HCT116 (cell line): ENCODE measurements around the gene DOK5. TPM values are rescaled to one million over a fixed set of nuclear protein-coding genes. Genes with fewer than 3 reads are reported as not detected.

Source experiments
- ATAC-seq: fragments of 200-7000 bp; cut with Tn5 transposase; 2 replicates; pipeline ENCODE4 v1.9.1; 2020; ENCODE audit warnings: mild to moderate bottlenecking, moderate library complexity
- BruUV-seq: library from RNA; stranded (reverse); fragments of 400-500 nt; replicated peaks from 2 replicates; lab custom pipeline; 2021; lab: Mats Ljungman, UMichigan
- CTCF ChIA-PET: fragments of 300-600 bp; sonication (Branson Sonifier 250); formaldehyde crosslinking; loops from one replicate; lab custom pipeline; 2021; ENCODE audit warnings: antibody characterized with exemption; lab: Charles Lee
- POLR2A ChIA-PET: fragments of 300-600, 350-600 bp; sonication (Branson Sonifier 250); formaldehyde crosslinking; loops from one replicate; lab custom pipeline; 2021; ENCODE audit warnings: antibody characterized with exemption; lab: Charles Lee
- RAD21 ChIA-PET, 2 experiments: fragments of 300-600 bp; sonication (Branson Sonifier 250); formaldehyde crosslinking; loops; one replicate each; lab custom pipeline; 2023; ENCODE audit warnings: low total read pairs in 2 of 2; ENCODE audit not compliant: uncharacterized antibody in 2 of 2, unreplicated experiment in 2 of 2, low non-redundant PET in 1 of 2; lab: Charles Lee
- DNase-seq: peaks from one replicate; pipeline ENCODE4 v3.0.0-alpha.2; 2010; ENCODE audit warnings: low read depth, low spot score
- H2AFZ ChIP-seq: fragments of 200-600 bp; shearing (Covaris generic), sonication (generic); 2 replicates; pipeline ENCODE4 v1.6.1; 2017; ENCODE audit warnings: low read depth, mixed run types, mixed read lengths, antibody characterized with exemption, low read length; ENCODE audit not compliant: poor library complexity, severe bottlenecking
- H3K27ac ChIP-seq: 2 replicates; pipeline ENCODE4 v1.5.1; 2012; ENCODE audit warnings: low read depth, low read length
- H3K27me3 ChIP-seq: fragments of 200-600 bp; sonication (generic); 2 replicates; pipeline ENCODE4 v1.6.1; 2016; ENCODE audit warnings: mixed run types, low read length, mixed read lengths; ENCODE audit not compliant: insufficient read depth
- H3K36me3 ChIP-seq, 2 experiments: fragments of 200-500 bp in 1 of 2; fragments of 200-600 bp in 1 of 2; sonication (Bioruptor generic) in 1 of 2; sonication (generic) in 1 of 2; 2 replicates each; pipeline versions ENCODE4 v1.5.1 to v1.6.1; 2014 to 2016; ENCODE audit warnings: low read length in 2 of 2, inconsistent platforms in 1 of 2, mixed read lengths in 1 of 2, mixed run types in 1 of 2; ENCODE audit not compliant: insufficient read depth in 2 of 2, control insufficient read depth in 1 of 2
- H3K4me1 ChIP-seq, 2 experiments: fragments of 200-600 bp in 1 of 2; sonication (generic) in 1 of 2; 2 replicates each; pipeline versions ENCODE4 v1.5.1 to v1.6.1; 2012 to 2017; ENCODE audit warnings: low read length in 2 of 2, inconsistent platforms in 1 of 2, mild to moderate bottlenecking in 1 of 2, mixed read lengths in 1 of 2, mixed run types in 1 of 2, moderate library complexity in 1 of 2; ENCODE audit not compliant: insufficient read depth in 2 of 2, control insufficient read depth in 1 of 2
- H3K4me2 ChIP-seq: fragments of 200-600 bp; sonication (generic); 2 replicates; pipeline ENCODE4 v1.6.1; 2017; ENCODE audit warnings: mixed run types, low read length, mixed read lengths
- H3K4me3 ChIP-seq, 2 experiments: fragments of 200-600 bp in 1 of 2; sonication (generic) in 1 of 2; replicated peaks in 1 of 2; 2 replicates each; pipeline ENCODE4 v1.5.1; 2011 to 2016; ENCODE audit warnings: low read length in 2 of 2, control low read depth in 1 of 2, low read depth in 1 of 2, mild to moderate bottlenecking in 1 of 2, mixed read lengths in 1 of 2, mixed run types in 1 of 2
- H3K79me2 ChIP-seq: fragments of 200-600 bp; sonication (generic); 2 replicates; pipeline ENCODE4 v1.6.1; 2017; ENCODE audit warnings: mild to moderate bottlenecking, mixed run types, low read length, moderate library complexity, mixed read lengths; ENCODE audit not compliant: insufficient read depth
- H3K9ac ChIP-seq: fragments of 200-600 bp; sonication (generic); 2 replicates; pipeline ENCODE4 v1.6.1; 2016; ENCODE audit warnings: low read length, mixed read lengths
- H3K9me2 ChIP-seq: fragments of 200-600 bp; sonication (generic), shearing (Covaris generic); 2 replicates; pipeline ENCODE4 v1.6.1; 2017; ENCODE audit warnings: mixed run types, mild to moderate bottlenecking, moderate library complexity; ENCODE audit not compliant: insufficient read depth
- H3K9me3 ChIP-seq, 2 experiments: fragments of 200-500 bp in 1 of 2; fragments of 200-600 bp in 1 of 2; sonication (Bioruptor generic) in 1 of 2; sonication (generic) in 1 of 2; 2 replicates each; pipeline ENCODE4 v1.6.1; 2014 to 2017; ENCODE audit warnings: low read length in 2 of 2, mixed read lengths in 2 of 2, inconsistent platforms in 1 of 2, low read depth in 1 of 2, mild to moderate bottlenecking in 1 of 2, mixed run types in 1 of 2, moderate library complexity in 1 of 2; ENCODE audit not compliant: control insufficient read depth in 1 of 2, insufficient read depth in 1 of 2
- H4K20me1 ChIP-seq: fragments of 200-600 bp; sonication (generic), shearing (Covaris generic); 2 replicates; pipeline ENCODE4 v1.6.1; 2017; ENCODE audit warnings: mixed run types, mild to moderate bottlenecking, moderate library complexity; ENCODE audit not compliant: insufficient read depth
- ELF1 ChIP-seq: IDR thresholded peaks from 2 replicates; pipeline ENCODE4 v1.6.1; 2012; ENCODE audit warnings: low read depth, borderline replicate concordance
- EZH2 ChIP-seq: fragments of 200-600 bp; sonication (generic); IDR thresholded peaks from 2 replicates; pipeline ENCODE4 v1.6.1; 2017; ENCODE audit warnings: antibody characterized with exemption, mixed run types
- EZH2phosphoT487 ChIP-seq: fragments of 200-600 bp; IDR thresholded peaks from 2 replicates; pipeline ENCODE4 v1.6.1; 2018; ENCODE audit warnings: antibody characterized with exemption, borderline replicate concordance
- JUND ChIP-seq: IDR thresholded peaks from 2 replicates; pipeline ENCODE4 v1.6.1; 2012
- RAD21 ChIP-seq: IDR thresholded peaks from 2 replicates; pipeline ENCODE4 v1.6.1; 2012; ENCODE audit warnings: low read depth, mild to moderate bottlenecking
- SIN3A ChIP-seq: IDR thresholded peaks from 2 replicates; pipeline ENCODE4 v1.6.1; 2012; ENCODE audit warnings: low read depth
- SP1 ChIP-seq: IDR thresholded peaks from 2 replicates; pipeline ENCODE4 v1.6.1; 2012; ENCODE audit warnings: low read depth
- SRF ChIP-seq: IDR thresholded peaks from 2 replicates; pipeline ENCODE4 v1.6.1; 2012; ENCODE audit warnings: low read depth
- TCF7L2 ChIP-seq: IDR thresholded peaks from 2 replicates; pipeline ENCODE4 v1.7.0; 2011; ENCODE audit warnings: borderline replicate concordance, inconsistent platforms; ENCODE audit not compliant: insufficient read depth, insufficient read length; ENCODE audit errors: extremely low read depth
- ZFX ChIP-seq: fragments of 450-650 bp; IDR thresholded peaks from 2 replicates; pipeline ENCODE4 v1.6.1; 2017
- ZNF274 ChIP-seq: fragments of 200-500 bp; sonication (Bioruptor generic); IDR thresholded peaks from 2 replicates; pipeline ENCODE4 v1.6.1; 2014; ENCODE audit warnings: mild to moderate bottlenecking, low read depth, low read length, inconsistent platforms
- intact Hi-C: fragments of 100-400 bp; cut with micrococcal nuclease; formaldehyde crosslinking; loops from 2 replicates; pipeline ENCODE4 v1.10.0; 2022
- total RNA-seq: library from RNA; stranded (reverse); gene quantifications from one replicate; pipeline ENCODE4 v1.2.1, GENCODE V29; 2021; ENCODE audit not compliant: unreplicated experiment
- TF ChIP-seq, protein P1 (sequence below), 3 experiments: fragments of 200-600 bp in 1 of 3; sonication (generic) in 1 of 3; IDR thresholded peaks in 2 of 3; conservative IDR thresholded peaks in 1 of 3; 2 replicates each; pipeline ENCODE4 v1.5.1; 2012 to 2017; ENCODE audit warnings: low read depth in 2 of 3, low read length in 2 of 3, antibody characterized with exemption in 1 of 3, borderline replicate concordance in 1 of 3, control low read depth in 1 of 3, mild to moderate bottlenecking in 1 of 3, mixed read lengths in 1 of 3, mixed run types in 1 of 3, moderate library complexity in 1 of 3; ENCODE audit not compliant: insufficient read depth in 1 of 3
- TF ChIP-seq, protein P2 (sequence below): IDR thresholded peaks from 2 replicates; pipeline ENCODE4 v1.6.1; 2012
- TF ChIP-seq, protein P3 (sequence below): IDR thresholded peaks from 2 replicates; pipeline ENCODE4 v1.6.1; 2011; ENCODE audit warnings: mild to moderate bottlenecking, low read length, moderate library complexity; ENCODE audit not compliant: insufficient replicate concordance; ENCODE audit errors: extremely low read depth

Gene DOK5
- total RNA-seq, 1 experiment from 2014 or later: not detected

DNA sequence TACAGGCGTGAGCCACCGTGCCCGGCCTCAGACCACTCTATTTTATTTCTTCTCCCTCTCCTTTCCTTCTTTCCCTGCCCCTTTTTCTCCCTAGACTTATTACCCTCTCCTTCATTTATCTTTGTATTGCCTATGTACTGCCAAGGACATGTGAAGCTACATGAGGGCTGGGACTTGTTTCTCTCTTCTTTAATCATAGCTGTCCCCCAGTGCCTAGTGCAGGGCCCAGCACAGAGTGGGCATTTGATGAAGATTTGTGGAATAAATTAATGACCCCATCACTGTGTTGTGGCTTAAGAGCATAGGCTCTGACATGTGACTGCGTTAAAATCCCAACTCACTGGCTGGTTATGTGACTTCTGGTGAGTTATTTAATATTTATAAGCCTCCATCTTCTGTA is 6.0 kb downstream of the DOK5 start:
- peaks cover 0 to under 1% of the 10 kb centered on the region in 2 experiments; a peak in 2 of 4 replicates for H3K4me1 ChIP-seq
- H3K9me3 ChIP-seq: no peaks in the 10 kb centered on the region
- intact Hi-C loops: no loop called here
- H3K79me2 ChIP-seq: no peaks in the 10 kb centered on the region
- H3K4me2 ChIP-seq: no peak overlapping the region
- no peaks in the 10 kb centered on the region for H3K27me3 ChIP-seq
- no peaks in the 10 kb centered on the region for H3K36me3 ChIP-seq
- no peak overlapping the region for H3K4me3 ChIP-seq
- ChIA-PET POLR2A (no interaction called here), RAD21 (no interaction called here), CTCF (interaction anchor here (0.6 kb wide), 1 partner anchor 187 kb away, joined by 3 read pairs; no protein-coding TSS in a partner anchor)
- TF ChIP-seq EZH2phosphoT487: no peak
- no peak for TF ChIP-seq ELF1
- no peak for TF ChIP-seq TCF7L2
- H2AFZ ChIP-seq: no peak overlapping the region
- H3K9ac ChIP-seq: no peak overlapping the region
- DNase-seq (no peak), ATAC-seq (no peak)
- BruUV-seq: no TSS peak
- peaks cover 5% of the 10 kb centered on the region; the same call in 1 of the 2 replicates for H3K9me2 ChIP-seq
- no peak overlapping the region for H3K27ac ChIP-seq
- no peaks in the 10 kb centered on the region; the same call in 1 of the 2 replicates for H4K20me1 ChIP-seq

DNA sequence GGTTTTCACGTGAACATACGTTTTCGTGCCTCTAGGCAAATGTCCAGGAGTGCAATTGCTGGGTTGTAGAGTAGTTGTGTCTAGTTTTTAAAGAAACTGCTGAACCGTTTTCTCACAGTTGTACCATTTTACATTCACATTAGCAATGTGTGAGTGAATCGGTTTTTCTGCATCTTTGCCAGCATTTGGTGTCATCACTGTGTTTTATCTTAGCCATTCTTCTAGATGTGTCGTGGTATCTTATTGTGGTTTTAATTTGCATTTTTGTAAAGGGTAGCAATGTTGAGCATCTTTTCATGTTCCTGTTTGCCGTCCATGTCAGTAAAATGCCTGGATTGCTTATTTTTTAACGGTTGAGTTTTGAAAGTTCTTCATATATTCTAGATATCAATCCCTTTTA is 10.2 kb downstream of the DOK5 start:
- Histone ChIP-seq H4K20me1 (no peaks in the 10 kb centered on the region), H3K4me2 (no peak overlapping the region), H3K27me3 (no peaks in the 10 kb centered on the region), H3K79me2 (no peaks in the 10 kb centered on the region), H3K4me3 (no peak overlapping the region), H3K36me3 (no peaks in the 10 kb centered on the region), H3K9me3 (no peaks in the 10 kb centered on the region), H3K27ac (no peak overlapping the region), H3K9me2 (no peaks in the 10 kb centered on the region), H3K9ac (no peak overlapping the region), H3K4me1 (peaks cover 0 to 7% of the 10 kb centered on the region in 2 experiments; a peak in 3 of 4 replicates), H2AFZ (no peak overlapping the region)
- POLR2A ChIA-PET: no interaction called here
- RAD21 ChIA-PET: no interaction called here
- ATAC-seq: no peak
- no TSS peak for BruUV-seq
- DNase-seq: no peak
- intact Hi-C loops: no loop called here
- CTCF ChIA-PET: no interaction called here
- TF ChIP-seq ZFX (no peak), EZH2 (no peak), SIN3A (no peak), EZH2phosphoT487 (no peak), SP1 (no peak), RAD21 (no peak), ZNF274 (no peak), JUND (no peak), SRF (no peak)
- TF ChIP-seq, protein P1, sequence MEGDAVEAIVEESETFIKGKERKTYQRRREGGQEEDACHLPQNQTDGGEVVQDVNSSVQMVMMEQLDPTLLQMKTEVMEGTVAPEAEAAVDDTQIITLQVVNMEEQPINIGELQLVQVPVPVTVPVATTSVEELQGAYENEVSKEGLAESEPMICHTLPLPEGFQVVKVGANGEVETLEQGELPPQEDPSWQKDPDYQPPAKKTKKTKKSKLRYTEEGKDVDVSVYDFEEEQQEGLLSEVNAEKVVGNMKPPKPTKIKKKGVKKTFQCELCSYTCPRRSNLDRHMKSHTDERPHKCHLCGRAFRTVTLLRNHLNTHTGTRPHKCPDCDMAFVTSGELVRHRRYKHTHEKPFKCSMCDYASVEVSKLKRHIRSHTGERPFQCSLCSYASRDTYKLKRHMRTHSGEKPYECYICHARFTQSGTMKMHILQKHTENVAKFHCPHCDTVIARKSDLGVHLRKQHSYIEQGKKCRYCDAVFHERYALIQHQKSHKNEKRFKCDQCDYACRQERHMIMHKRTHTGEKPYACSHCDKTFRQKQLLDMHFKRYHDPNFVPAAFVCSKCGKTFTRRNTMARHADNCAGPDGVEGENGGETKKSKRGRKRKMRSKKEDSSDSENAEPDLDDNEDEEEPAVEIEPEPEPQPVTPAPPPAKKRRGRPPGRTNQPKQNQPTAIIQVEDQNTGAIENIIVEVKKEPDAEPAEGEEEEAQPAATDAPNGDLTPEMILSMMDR (IDR thresholded peaks at IDR 0.05 in 2 of 3, conservative IDR thresholded peaks at IDR 0.05 in 1 of 3; ENCODE audit: borderline replicate concordance in 1 of 3, insufficient read depth in 1 of 3, low read depth in 2 of 3, low read length in 2 of 3): no peak
- TF ChIP-seq, protein P2, sequence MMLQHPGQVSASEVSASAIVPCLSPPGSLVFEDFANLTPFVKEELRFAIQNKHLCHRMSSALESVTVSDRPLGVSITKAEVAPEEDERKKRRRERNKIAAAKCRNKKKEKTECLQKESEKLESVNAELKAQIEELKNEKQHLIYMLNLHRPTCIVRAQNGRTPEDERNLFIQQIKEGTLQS: no peak
- TF ChIP-seq, protein P3, sequence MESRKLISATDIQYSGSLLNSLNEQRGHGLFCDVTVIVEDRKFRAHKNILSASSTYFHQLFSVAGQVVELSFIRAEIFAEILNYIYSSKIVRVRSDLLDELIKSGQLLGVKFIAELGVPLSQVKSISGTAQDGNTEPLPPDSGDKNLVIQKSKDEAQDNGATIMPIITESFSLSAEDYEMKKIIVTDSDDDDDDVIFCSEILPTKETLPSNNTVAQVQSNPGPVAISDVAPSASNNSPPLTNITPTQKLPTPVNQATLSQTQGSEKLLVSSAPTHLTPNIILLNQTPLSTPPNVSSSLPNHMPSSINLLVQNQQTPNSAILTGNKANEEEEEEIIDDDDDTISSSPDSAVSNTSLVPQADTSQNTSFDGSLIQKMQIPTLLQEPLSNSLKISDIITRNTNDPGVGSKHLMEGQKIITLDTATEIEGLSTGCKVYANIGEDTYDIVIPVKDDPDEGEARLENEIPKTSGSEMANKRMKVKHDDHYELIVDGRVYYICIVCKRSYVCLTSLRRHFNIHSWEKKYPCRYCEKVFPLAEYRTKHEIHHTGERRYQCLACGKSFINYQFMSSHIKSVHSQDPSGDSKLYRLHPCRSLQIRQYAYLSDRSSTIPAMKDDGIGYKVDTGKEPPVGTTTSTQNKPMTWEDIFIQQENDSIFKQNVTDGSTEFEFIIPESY: no peak
